NCI-H2196 (cell line): ENCODE measurements around the gene APLP2.
"Not testable (repeated sequence)": the region's sequence is repeated elsewhere in the genome, so short reads cannot be mapped to it uniquely, and the experiment has no call there.

Experiments used
- DNase-seq: peaks from one replicate; lab custom pipeline; 2025; ENCODE audit not compliant: unreplicated experiment; lab: John Stamatoyannopoulos, UW

Gene APLP2

GRCh38 chr11:130166457-130166784 is 96.7 kb downstream of the APLP2 start:
- peak; percentile 68 for DNase-seq

GRCh38 chr11:130167146-130167545 is 97.5 kb downstream of the APLP2 start:
- DNase-seq = no peak

- DNase-seq = no peak
Measured at GRCh38 chr11:130168105-130168504, 98.4 kb downstream of the APLP2 start.

GRCh38 chr11:130170345-130170744 is 100.7 kb downstream of the APLP2 start:
- no peak for DNase-seq

- no peak for DNase-seq
Measured at GRCh38 chr11:130171534-130171933, 101.8 kb downstream of the APLP2 start.

GRCh38 chr11:130172001-130172400 is 102.3 kb downstream of the APLP2 start:
- DNase-seq = not testable (repeated sequence)

- no peak for DNase-seq
Measured at GRCh38 chr11:130174642-130175041, 104.9 kb downstream of the APLP2 start.

- DNase-seq = no peak
Measured at GRCh38 chr11:130175898-130176297, 106.2 kb downstream of the APLP2 start.

- no peak for DNase-seq
Measured at GRCh38 chr11:130177782-130178181, 108.1 kb downstream of the APLP2 start.

- DNase-seq = peak; percentile 61
Measured at GRCh38 chr11:130178441-130179339, 109.0 kb downstream of the APLP2 start.

- peak; percentile 74 for DNase-seq
Measured at GRCh38 chr11:130179396-130180306, 110.0 kb downstream of the APLP2 start.

- DNase-seq = peak; percentile 19
Measured at GRCh38 chr11:130180491-130180890, 110.8 kb downstream of the APLP2 start.

- no peak for DNase-seq
Measured at GRCh38 chr11:130180896-130181294, 111.2 kb downstream of the APLP2 start.

GRCh38 chr11:130181295-130182272 is 111.9 kb downstream of the APLP2 start:
- peak; percentile 79 for DNase-seq

GRCh38 chr11:130183878-130184610 is 114.3 kb downstream of the APLP2 start:
- DNase-seq = no peak

- no peak for DNase-seq
Measured at GRCh38 chr11:130187096-130187495, 117.4 kb downstream of the APLP2 start.

- no peak for DNase-seq
Measured at GRCh38 chr11:130188047-130188446, 118.4 kb downstream of the APLP2 start.

GRCh38 chr11:130188585-130189347 is 119.1 kb downstream of the APLP2 start:
- DNase-seq = peak; percentile 19

- DNase-seq = no peak
Measured at GRCh38 chr11:130189492-130190210, 120.0 kb downstream of the APLP2 start.
